SIG-M5 (cell line): Measurements from ENCODE around the gene TEX52.
A peak's percentile ranks its signal among the peaks of the same experiment; 100 is the strongest.
"Not testable (repeated sequence)": the region's sequence is repeated elsewhere in the genome, so short reads cannot be mapped to it uniquely, and the experiment has no call there.

ENCODE experiments used
- DNase-seq: peaks from one replicate; lab custom pipeline; 2025; lab: John Stamatoyannopoulos, UW

Gene TEX52

DNA sequence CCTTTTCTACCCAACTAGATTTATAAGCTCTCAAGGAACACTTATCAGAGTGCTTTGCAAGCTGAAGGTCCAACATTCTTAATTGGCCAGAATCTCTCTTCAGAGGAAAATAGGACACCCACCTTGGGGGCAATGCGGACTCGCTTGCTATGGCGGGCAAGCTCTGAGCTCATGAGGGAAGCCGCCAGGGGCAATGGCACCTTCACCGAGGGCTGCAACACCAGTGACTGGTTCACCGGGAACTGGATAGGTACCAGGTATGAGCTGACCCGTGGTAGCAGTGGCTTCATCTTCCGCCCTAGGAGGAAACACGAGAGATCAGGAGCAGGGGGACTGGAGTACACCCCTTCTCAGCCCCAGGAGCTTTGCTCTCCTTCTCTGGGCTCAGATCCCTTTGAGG, 7.4 kb upstream of the TEX52 start:
- DNase-seq, result no peak

DNA sequence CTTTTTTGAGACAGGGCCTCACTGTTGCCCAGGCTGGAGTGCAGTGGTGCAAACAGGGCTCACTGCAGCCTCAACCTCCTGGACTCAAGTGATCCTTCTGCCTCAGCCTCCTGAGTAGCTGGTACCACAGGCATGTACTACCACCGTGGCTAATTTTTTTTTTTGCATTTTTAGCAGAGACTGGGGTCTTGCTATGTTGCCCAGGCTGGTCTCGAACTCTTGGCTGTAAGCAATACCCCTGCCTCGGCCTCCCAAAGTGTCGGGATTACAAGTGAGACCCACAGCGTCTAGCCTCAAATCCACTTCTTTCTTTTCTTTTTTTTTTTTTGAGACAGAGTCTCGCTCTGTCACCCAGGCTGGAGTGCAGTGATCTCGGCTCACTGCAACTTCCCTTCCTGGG, 6.6 kb upstream of the TEX52 start:
- DNase-seq, result not testable (repeated sequence)

DNA sequence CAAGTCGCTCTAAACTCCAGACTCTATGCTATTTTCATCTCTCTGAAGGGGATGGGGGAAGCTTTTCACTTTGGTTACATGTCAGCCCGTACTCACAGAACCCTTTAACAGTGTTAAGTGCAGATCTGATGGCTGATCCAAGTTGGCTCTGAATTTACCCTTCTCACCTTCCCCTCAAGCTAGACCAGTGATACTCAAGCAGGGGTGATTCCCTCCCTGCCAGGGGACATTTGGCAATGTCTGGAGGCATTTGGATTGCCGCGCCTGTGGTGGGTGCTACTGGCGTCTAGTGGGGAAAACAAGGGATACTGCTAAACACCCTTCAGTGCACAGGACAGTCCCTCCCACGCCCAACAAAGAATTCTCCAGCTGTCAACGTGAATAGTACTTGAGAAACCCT, 6.0 kb upstream of the TEX52 start:
- no peak for DNase-seq

DNA sequence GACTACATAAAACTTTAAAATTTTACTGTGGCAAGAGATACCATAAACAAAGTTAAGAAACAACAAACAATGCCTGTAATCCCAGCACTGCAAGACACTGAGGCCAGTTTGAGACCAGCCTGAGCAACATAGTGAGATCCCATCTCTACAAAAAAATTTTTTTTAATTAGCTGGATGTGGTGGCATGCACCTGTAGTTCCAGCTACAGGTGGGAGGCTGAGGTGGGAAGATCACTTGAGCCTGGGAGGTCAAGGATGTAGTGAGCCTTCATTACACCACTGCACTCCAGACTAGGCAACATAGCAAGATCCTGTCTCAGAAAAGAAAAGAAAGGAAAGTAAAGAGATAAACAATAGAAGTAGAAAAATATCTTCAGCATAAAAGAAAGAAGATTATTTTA, 3.3 kb upstream of the TEX52 start:
- no peak for DNase-seq

DNA sequence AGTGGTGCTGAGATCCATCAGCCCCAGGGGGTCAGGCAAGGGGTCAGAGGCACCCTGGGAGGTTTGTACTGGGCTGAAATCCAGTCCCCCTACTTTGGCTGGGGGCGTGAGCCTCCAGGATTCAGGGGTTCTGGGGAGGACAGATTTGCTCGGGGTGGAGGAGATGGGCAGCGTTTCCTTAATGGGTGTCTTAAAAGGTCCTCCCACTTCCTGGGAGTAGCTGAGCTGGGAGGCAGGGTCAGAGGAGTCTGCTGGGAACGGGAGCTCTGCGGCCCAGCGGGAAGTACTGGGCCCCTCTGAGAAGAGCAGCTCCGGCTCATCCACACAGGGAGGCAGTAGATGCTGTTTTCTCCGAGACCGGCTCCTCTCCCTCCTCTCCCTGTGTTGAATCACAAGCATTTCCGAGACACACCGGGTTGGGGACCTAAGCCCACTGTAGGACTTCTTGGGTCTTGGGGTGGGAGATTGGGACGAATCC, 2.1 kb upstream of the TEX52 start:
- DNase-seq, result no peak

DNA sequence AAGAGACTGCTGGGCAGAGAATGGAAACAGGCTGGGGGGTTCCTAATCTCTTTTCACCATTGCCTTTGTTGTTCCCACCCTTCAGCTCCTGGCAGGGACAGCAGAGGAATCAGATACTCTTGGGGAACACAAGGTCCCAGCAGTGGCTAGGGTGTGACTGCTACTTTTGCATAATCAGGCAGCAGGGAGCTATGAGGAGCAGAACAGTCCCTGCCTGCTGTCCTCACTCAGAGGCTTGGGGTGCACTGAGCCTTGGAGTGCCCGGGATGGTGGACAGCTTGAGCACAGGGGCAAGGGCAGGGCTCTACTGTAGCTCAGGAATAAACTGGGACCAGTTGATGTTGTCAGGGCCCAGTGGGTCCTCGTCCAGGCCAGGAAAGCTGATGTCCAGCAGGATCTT, 1.5 kb upstream of the TEX52 start:
- no peak for DNase-seq

DNA sequence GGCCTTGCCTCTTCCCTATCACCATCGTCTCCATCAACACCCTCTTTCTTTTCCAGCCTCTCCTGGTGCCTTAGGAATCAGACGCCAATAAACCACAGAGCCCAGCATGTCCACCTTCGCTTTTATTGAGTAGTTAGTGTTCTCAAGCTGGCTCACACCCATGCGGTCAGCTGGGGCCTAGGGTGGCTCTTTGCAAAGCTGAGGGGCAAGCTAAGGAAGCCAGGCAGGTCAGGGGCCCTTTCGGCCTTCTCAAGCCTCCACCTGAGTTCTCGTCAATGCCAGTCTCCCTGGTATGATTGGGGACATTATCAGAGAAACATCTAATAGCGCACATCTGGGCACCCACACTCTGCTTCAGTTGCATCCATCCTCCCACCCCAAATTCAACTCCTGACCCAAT, 737 bp upstream of the TEX52 start:
- no peak for DNase-seq

DNA sequence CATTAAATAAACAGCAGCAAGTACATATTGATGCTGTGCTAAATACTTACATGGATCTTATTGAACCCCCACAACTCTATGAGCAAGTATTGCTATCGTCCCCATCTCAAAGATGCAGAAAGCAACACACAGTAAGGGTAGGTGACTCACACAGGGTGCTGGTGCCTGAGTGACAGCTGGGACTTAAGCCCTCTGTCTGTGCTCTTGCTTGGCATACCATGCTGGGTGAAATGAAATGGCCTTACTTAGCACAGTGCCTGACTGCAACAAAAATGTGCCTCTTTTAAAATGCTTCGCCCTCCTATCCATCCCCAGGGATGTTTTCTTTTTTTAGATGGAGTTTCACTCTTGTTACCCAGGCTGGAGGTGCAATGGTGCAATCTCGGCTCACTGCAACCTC, 788 bp downstream of the TEX52 start:
- DNase-seq, result no peak

DNA sequence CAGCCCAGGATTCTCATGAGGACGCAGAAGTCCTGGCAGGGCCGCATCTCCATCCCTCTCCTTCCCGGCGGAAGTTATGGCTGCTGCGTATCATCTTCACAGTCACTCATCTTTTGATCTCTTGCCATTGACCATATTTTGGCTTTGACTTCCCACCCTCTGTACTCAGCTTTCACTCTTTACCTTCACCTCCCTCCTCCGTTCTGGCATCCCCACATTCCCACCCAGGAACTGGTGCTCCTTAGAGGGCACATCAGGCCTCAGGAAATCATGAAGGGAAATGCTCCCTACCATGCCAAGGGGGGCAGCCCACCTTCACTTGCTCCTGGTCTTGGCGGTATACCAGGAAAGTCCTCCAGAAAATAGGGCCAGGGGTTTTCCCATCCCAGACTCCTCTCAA, 1.3 kb downstream of the TEX52 start:
- DNase-seq, result no peak

DNA sequence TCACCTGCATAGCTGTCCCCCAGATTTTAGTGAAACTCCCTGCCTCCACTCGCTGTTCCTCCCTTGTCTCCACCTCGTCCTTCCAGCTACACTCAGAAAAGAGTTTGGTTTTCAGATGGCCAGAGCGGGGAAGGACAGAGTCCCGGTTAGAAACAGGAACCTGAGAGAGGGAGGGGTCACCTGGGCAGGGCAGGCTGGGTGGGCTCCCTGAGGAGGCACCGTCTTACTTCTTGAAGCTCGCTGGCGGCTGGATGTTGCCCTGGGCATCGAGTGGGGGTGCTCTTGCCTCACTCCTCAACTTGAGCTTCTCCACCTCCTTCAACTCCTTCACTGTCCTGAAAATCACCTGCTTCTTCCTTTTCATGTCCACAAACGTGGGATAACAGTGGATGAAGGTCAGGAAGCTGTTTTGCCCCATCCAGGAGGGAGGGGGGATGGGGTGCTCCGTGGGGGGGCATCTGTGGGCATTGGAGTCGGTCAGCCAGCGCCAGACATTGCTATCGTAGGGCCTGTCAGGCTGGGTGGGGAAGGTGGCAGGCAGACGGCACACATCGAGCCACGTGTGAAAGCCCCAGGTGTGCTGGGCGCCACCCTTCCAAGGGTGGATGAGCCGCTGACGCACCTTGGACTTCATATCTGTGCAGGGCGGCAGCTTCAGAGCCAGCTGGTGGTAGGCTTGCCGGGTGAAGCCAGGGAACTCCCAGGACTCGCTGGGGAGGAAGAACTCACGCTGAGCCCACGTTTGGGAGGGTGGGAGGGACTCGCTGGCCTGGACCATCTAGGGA, 2.0 kb downstream of the TEX52 start:
- DNase-seq, result no peak

DNA sequence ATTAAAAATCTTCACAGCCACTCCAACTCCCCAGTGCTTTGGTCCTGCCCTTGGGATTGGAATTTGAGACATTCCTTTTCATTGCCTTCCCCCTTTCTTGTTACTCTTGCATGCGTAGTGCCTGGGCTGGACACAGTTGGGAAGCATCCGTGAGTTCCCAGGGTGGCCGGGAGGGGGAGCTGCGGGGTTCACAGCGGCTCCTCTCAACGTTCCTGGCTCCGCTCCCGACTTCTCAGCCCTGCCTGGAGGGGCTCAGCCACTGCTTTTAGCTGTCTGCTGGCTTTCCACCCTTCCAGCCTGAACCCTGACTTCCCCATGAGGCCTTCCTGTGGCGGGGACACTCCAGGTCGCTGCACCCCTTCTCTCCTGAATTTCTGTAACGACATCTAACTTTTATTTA, 3.2 kb downstream of the TEX52 start:
- no peak for DNase-seq

DNA sequence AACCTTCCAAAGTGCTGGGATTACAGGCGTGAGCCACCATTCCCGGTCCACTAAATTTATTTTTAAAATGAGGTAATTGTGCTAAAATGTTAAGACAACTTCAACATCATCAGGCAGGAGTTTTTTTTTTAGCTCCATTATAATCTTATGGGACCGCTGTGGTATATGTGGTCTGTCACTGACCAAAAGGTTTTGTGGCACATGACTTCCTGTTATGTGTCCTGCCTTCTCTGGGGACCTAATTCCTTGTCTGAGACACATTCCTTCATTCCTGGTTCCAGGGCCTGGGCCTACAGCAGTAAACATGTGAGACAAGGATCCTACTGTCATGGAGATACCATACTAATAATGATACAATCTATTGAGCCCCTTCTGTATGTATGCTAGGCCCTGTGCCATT, 4.9 kb downstream of the TEX52 start:
- DNase-seq, result no peak

DNA sequence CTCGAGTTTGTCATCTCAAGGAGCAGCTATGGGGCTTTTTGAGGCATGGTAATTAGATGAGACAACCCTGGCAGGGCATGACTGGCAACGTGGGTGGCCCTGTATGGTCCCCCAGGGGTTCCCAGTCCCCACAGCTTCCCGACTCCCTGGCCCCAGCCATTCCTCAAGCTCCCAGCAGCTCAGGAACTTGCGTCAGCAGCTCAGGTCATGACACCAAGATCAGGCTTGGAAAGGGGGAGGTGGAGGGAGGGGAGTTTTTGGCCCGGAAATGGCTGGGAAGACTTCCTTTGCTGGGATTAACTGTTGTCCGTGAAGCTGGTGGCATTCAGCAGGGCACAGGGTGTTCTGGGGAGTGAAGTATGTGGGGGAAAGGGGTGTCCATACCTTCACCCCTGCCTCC, 11.6 kb downstream of the TEX52 start:
- no peak for DNase-seq

DNA sequence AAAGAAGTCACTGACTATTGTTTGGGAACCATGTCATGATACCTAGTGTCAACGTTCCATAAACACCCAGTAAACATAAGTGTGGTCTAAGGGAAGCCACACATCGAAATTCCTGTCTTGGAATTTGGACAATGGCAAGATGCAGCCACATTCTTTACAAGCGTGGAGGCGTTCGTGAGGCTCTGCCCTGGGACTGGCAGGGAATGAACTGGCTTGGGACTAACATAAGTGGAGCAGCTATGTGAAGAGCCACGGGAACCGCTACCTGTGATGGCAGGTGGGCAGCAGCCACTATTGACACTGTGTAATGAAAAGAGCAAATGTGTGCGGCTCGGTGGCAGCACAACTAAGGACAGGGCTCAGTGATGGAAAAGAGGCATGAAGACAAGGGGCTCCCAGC, 12.1 kb downstream of the TEX52 start:
- DNase-seq, result no peak

DNA sequence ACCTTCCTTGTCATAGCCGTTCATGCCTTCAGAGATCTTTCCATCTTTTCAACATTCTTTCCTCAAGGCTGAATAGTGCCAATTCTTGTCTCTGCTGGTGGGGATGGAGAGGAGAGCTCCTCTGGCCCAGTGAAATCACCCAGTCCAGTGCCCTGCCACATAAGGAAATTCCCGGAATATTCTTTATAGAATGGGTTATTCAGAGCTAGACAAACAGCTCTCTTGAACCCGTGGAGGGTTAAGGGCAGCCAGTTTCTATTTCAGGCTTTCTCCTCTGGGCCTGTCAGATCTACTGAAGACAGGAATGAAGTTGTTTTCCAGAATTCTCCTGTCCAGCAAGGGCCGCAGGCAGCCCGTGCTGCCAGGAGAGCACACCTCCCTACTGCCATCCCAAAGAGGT, 13.9 kb downstream of the TEX52 start:
- no peak for DNase-seq

DNA sequence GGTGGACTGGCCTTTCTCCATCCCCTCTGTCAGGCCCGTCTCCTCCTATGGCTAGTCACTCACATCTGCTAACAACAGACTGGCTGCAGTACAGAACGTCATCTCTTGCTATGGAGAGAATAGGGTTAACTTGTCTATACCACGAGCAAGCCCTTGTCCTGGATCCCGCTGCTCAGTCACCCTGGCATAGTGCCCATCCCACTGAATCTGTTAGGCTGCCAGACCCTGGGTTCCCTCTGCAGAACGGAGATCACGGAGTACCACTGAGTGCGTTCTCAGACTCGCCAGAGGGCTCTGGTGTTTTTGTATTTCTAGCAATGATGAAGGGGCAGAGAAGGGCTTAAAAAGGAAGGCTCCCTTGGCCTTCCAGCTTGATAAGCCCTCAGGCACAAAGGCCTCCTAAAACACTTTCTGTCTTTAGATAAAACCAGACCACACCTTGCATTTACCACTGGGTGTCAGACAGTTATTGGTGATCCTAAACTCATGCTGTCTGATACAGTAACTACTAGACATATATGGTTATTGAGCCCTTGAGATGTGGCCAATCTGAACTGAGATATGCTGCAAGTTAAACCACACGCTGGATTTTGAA, 15.7 kb downstream of the TEX52 start:
- DNase-seq, result no peak

DNA sequence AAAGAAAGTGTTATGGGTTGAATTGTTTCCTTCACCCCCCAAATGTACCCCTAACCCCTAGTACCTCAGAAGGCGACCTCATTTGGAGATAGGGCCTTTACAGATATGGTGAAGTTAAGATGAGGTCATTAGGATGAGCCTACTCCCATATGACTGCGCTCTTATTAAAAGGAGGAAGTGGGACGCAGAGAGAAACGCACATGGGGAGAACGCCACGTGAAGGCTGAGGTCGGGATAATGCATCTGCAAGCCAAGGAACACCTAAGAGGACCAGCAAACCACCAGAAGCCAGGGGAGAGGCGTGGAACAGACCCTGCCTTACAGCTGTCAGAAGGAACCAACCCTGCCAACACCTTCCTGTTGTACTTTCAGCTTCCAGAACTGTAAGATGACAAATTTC, 20.3 kb downstream of the TEX52 start:
- peak; percentile 49 for DNase-seq

DNA sequence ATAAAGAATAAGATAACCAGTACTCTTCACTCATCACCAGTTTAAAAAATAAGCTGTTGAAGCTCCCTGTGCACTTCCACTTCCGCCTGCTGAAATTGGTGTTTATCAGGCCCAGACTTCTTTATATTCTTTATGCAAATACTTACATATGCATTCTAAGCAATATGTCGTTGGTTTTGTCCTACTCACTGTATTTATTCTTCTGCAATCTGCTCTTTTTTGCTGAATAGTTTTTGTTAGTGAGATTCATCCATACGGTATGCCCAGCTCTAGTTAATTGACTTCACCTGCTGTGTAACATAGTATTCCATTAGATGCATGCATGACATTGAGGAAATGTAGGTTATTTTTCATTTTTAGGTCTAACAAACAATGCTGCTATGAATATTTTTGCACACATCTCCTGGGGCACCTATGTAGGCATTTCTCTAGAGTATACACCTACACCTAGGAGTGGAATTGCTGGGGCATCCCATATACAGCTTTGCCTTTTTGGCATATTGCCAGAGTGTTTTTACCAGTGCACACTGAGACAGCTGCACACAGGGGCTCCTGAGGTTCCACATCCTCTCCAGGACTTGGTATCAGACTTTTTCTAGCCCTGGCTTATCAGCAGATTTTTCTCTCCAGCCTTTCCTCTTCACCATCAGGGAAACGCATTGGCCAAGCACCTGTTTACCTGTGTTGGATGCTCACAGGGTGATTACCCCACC, 21.0 kb downstream of the TEX52 start:
- DNase-seq, result no peak

DNA sequence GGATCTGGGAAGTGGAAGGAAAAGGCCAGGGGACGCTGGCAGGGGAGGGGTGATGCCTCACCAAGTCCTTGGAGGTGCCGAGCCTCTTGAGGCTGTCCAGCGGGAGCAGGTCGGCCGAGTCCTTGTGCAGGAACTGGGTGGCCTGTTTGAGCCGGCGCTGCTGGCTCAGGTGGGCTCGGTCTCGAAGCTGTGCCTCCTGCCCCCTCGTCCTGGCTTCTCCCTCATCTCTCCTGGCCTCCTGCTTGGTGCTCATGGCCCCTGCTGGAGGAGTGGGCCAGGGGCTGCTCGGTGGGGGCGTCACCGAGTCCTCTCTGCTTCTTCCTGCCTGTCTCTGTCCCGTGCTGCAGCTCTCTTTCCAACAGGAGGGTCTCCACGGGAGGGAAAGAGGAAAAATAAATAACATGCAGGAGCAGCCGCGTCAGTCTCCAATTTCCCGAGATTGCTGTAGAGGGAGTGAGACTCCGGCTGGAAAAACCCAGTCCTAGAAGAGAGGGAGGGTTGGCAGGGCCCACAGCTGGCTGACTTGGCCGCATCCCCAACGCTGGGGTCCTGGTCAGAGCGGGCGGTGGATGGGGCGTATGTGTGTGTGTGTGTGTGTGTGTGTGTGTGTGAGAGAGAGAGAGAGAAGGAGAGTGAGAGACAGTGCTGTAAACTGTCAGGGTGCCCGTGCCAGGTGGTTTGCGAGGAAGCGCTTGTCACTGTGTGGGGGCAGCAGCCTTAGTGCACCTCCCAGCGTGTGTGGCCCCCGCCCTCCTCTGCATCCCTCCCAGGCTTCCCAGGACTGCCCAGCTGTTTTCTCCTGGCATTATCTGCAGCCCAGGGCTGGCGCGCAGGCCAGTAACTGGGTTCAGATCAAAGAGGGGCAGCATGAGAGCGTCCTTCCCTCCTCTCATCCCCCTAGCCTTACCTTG, 22.0 kb downstream of the TEX52 start, which contains the start of gene NRIP2:
NRIP2 (minus strand) TSS at position 455 of the 911 bp plus-strand sequence; CDS start at position 403, 52 bp downstream.
- no peak for DNase-seq

DNA sequence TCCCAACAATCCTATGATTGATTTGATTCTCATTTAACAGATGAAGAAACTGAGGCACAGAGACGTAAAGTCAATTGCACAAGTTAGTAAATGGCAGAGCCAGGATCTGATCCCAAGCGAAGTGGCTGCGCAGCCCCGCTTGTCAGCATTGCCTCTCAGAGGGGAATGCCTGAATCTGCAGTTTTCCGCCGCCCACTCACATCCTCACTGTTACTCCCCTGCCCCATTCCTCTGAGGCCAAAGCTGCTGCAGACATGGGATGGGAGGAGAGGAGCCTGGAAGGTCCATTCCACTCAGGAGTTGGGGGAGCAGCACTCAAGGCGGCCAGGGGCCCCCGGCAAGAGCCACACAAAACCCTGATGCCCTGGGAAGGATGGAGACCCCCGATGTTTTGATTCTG, 23.0 kb downstream of the TEX52 start:
- no peak for DNase-seq

DNA sequence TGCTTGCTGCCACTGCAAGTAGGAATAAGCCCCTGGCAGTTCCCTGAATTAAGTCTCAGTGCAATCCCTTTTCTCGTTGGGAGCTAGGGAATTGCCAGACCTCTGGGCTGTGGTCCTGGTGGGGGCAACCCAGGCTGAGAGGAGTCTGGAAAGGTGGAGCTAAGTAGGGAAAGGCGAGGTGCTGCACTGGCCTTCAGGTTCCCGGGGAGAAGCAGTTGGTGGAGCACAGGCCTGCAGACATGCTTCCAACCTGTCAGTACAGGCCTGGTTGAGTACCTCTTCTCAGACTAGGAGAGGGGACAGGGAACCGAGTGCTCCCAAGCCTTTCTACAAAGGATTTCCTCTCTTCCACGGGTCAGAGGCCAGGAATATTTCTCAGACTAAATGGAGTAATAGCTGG, 23.5 kb downstream of the TEX52 start:
- no peak for DNase-seq

DNA sequence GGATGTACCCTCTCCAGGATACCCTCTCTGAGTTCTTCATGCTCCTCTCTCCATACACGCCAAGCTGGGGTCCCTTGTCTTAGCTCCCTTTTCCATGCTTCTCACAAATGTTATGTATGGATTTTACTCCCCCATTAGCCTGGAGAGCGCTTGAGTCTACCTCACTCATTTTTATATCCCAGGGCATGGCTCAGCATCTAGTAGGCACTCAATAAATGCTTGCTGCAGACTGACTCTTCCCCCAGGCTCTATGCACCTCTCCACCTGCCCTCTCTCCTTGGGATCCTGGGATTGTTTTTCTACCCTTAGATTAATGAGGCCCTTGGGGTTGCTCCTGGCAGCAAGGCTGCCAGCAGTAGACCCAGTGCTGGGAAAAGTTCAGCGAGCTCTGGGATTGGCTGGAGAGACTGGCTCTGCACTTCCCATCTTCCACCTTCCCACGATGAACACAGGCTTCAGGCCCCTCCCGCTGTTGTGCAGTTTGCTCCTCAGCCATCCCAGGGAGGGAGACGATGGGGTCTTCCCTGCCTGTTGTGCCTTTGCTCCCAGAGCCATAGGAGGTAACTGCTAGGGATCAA, 24.2 kb downstream of the TEX52 start:
- DNase-seq, result no peak
